Kidney capillary endothelial cell (primary cell): ENCODE results near the gene SMOC1.
A peak's percentile ranks its signal among the peaks of the same experiment; 100 is the strongest.

Experiments
- DNase-seq: peaks from one replicate; pipeline ENCODE4 v3.0.0-alpha.2; 2018; ENCODE audit warnings: low spot score

Gene SMOC1

DNA sequence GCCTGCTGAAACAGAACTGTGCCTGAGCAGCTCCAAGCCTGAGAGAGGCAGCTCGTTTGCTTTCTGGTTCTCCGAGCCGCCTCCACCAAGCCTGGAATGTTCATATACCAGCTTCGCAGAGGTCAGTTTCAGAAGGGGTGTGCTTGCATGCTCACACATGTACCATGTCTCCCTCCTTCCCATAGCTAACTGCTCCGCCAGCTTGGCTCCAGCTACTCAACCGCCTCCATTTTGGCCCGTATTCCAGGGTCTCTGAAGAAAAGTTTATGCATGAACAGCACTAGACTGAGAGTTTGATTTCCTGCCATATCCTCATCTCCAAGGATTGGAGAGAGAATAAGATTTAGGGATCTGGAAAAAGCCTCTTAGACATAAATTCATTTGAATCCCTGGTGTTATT is 103.7 kb downstream of the SMOC1 start:
- DNase-seq, result no peak

DNA sequence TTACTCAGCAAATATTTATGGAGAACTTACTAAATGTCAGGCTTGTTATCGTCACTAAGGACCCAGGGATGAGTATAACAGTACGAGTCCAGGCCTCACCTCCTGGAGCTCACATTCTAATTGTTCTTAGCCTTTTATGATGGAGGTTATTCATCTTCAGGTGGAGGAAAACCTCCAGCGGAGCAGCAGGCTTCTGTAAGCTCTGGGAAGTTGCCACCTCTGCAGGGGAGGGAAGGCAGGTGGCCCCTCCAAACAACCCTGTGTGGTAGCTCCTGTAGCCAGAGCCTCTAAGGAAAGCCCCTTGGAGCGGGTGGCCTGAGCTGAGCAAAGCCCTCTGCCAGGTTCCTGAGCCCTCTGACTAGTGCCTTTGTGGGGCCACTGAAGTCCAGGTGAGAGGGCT is 104.1 kb downstream of the SMOC1 start:
- no peak for DNase-seq

DNA sequence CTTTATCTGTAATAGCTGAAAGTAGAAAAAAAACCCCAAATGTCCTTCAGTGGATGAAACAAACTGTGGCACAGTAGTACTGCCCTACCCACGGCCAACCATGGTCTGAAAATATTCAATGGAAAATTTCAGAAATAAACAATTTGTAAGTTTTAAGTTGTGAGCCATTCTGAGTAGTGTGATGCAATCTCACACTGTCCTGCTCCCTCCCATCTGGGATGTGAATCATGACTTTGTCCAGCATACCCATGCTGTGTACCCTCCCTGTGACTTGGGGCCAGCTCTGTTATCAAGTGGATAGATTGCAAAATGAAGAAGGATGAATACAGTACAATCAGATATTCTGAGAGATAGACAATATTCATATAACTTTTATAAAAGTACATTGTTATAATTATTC is 106.2 kb downstream of the SMOC1 start:
- DNase-seq, result no peak

DNA sequence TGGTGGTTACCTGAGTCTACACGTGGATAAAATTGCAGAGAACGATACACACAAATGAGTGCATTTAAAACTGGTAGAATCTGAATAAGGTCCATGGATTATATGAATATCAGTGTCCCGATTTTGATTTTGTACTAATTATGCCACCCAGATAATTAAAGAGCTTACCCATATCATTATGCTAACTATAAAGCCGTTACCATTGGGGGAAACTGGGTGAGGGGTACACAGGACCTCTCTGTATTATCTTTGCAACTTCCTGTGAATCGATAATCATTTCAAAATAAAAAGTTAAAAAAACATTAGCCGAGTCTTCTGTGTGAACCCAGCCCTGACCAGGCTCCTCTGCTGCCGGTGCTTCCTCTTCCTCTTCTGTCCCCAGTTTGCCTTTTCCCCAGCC is 107.1 kb downstream of the SMOC1 start:
- no peak for DNase-seq

DNA sequence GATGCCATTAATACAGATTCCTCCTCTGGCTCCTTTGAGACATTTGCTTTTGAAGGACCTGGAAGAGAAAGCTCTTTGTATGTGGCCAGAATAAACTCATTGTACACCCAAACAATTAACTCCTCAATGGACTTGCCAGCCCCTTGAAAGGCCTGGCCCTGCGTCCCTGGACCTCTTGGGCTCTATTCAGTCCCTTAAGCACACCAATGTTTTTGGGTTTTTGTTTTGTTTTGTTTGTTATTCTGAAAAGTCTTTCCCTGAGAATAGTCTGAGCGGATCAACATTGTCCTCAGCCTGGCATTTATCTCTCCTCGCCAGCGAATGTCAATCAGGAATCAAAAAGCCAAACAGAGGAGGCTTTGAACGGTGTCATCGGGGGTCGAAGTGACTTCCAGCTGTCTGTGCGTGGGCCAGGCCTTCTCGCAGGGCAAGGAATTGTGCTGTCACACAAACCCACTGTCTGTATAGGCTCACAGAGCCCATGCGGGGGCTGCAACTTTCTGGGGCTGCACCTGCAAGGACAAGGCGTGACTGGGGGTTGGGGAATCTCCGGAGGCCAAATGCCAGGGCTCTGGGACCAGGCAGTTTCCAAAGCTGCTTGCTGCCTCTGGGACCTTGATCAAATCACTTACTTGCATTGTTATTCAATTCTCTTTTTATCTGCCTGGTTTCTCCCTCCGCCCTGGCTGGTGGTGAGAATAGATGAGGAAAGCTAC is 108.3 kb downstream of the SMOC1 start:
- DNase-seq, result no peak

DNA sequence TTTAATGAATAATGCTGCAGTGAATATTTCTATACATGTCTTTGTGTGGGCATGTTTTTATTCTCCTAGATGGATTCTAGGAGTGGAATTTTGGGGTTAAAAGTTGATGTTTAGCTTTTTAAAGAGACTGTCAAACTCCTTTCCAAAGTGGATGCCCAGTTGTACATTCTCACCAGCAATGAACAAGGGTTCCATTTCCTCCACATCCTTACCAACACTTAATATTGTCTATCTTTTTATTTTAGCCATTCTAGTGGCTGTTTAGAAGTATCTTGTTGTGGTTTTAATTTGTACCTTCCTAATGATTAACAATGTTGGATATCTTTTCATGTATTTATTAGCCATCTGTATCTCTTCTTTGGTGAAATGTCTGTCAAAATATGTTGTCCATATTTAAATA is 109.8 kb downstream of the SMOC1 start:
- no peak for DNase-seq

DNA sequence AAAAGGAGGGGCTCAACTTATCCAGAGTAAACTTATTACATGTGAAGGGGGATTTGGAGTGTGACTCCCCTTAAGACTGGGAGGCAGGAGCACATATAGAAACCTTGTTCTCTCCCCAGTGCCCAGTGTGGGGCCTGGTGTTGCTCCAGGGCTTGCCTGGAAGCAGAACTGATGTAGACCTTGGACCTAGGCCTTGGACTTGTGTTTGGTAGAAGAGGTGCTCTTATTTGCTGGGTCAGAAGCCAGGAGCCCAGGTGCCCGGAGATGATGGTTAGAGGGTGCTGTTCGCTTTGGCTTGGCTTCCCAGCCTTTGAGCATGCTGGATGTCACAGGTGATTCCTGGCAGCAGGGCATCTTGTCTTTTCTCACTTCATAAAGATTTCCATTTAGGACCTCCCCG is 110.4 kb downstream of the SMOC1 start:
- DNase-seq, result no peak

DNA sequence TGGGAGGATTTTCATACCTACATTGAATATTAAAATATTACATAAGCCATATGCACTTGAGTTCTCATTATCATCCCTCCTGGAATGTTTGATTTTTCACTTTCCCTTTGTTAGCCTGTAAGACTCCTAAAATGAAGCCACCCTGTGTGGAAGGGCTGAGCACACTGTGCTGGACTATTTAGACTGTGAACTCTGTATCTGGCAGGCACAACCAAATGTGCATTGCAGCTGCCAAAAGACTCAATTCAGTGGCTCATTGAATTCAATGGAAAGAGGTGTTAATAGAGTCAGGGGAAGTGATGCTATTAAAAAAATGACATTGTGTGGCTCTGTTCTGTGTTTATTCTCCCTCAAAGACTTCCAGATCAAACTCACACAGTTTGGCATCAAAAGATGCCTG is 111.1 kb downstream of the SMOC1 start:
- no peak for DNase-seq

DNA sequence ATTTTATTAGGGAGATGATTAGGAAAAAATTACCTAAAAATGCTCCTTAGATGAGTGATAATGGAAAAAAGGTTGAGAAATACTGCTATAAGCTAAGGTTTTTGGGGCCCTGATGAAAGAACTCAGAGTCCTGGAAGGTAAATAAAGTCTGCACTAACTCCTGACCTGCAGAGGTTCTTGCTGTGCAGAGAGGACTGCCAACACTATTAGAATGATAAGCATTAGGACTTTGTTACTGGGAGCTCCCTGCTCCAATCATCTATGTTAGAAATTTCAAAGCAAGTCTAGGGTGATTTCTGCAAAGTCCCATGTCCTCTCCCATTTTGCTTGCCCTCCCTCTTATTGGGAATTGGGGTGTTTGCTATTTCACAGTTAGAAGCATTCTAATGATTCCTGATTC is 112.2 kb downstream of the SMOC1 start:
- DNase-seq, result no peak

DNA sequence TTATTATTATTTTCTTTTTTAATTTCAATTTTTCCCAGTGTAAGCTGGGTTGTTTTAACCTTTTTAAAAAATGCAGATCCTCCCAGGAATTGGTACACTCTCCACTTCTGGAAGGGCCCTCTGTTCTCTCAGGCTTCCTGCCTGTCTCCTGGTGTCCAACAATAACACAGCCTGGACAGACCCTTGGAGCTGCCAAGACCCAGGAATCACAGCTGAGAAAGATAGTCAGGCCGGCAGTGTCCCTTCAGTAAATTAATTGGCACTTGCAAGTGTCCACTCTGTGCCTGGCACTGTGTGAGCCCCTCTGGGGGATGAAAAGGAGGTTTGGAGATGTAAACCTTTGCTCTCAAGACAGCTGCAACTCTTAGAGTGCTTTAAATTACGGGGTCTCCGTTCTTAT is 113.3 kb downstream of the SMOC1 start:
- DNase-seq, result no peak

DNA sequence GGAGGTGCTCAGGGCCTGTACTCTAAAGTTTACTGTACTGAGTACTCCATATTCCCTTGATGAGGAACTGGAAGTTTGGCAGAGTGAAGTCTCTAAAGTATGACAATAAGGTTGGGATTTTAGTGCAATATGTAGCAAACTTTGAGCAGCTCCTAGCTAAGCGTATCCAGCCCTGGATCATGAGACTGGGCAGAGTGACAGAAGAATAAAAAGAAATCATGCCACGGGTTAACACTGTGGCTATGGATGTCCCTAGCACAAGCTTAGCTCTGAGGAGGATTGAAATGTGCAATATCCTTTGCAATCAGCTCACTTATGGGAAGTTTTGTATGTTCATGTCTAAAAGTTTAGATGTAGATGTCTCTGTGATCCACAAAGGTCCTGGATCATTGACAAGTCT is 114.1 kb downstream of the SMOC1 start:
- DNase-seq, result no peak

DNA sequence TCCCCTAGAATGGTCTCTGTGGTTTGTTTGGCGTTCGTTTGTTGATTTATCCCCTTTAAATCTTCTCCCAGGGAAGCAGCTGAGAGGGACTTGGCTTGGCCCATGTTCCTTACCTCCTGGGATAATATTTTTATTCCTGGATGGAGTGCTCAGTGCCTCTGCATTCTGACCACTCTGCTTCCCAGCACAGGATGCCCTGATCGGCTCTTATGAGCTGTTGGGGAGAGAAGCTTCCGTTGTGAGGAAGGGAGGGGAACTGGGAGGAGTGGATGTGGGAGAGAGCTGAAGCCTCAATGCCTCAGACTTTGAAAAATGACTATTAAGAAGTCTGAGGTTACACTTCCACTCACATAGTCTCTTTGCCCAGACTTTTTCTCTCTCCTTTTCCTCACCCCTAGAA is 114.8 kb downstream of the SMOC1 start:
- DNase-seq, result no peak

DNA sequence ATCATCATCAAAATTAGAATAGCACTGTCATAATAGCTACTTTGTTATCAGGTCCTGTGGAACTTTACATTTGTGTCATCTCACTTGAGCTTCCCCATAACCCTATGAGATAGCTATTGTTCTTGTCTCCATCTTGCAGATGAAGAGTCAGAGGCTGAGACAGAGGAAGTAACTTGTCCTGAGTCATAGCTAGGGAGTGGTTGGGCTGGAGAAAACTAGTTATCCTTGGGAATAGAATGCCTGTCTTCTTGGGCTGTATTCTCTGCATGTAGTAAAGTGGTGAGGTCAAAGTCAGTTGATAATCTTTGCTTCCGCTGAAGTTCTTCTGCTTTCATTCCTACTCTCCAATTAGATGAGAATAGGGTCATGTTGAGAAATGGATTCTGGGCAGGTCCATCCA is 117.0 kb downstream of the SMOC1 start:
- peak; percentile 35 for DNase-seq

DNA sequence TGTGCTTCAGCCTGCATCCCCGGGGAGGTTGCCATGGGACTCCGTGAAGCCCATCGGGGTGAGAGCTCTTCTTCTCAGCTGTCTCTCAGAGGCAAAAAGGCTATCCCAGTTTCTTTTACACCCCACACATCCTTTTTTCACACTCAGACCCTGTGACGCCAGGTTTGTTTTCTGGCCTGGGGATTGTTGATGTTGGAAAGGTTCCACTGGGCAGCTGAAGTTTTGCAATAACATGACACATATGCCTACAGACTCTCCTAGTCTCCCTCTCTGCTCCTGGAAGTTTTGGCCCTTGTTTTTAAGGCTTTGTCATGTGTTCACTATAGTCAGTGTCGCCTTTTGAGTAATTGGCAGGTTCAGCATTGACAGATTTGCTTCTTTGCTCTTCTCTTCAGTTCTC is 118.6 kb downstream of the SMOC1 start:
- DNase-seq, result no peak

DNA sequence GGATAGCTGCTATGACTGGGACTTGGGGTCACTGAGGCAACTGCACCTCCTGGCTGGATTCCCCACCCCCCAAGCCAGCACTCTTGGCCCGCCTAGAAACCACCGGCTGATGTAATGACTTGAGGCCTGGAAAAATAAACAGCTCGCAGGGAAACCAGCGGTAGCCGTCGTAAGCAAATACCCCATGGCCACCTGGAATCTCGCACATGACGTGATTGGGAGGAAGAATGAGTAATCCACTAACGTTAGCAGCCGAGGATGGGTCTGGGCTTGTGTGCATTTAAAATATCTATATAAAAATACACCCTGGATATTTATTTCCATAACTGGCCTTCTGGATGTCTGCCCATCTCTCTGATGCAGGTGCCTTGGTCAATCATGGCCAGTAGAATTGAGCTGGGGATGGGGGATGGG is 120.1 kb downstream of the SMOC1 start:
- DNase-seq, result no peak

DNA sequence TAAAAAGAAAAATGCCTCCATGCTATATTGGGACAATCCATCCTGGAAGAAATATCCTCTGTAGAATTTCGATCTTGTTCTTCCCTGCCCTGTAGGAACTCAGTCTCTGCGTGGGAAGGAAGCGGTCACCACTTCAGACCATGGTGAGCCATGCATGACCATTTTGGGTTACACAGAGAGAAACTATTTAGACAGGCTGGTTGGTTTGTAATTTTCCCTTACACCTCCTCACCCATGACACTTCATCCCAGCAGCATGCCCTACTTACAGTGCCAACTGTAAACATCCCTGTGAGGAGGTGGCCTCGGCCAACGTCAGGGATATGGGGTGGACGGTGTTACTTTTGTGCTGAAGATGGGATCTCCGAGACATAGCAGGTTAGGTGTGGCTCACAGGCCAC is 121.4 kb downstream of the SMOC1 start:
- no peak for DNase-seq

DNA sequence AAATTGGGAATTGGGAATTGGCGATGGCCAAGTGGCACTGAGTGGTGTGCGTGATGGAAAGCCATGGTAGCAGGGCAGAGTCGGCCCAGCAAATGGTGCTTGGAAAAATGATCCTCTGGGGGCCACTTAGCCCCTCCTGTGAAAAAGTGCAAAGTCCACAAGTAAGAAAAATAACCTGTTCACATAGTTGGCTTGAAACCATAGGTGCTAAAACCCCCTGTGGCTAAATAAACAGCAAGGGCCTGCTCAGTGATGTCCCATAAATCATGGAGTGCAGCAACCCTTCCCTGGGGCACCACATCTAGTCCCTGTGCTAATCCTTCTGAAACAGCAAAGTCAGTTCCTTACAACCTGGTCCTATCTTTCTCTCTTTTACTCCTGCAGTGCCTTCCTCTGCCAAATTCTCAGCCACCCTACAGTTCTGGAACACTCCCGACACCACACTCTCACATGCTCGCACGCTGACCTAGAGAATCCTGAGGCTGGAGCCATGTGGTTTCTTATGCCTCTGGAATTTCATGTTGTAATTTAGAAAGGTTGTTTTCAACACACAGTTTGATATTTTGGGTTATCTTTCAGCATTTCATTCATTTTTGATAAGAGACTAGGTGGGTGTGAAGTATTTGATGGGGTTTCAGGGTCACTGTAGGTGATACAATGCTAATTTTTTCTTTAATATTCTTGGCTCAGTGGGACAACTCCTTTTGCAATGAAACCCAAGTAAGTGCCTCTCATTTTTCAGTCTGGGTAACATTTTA is 123.6 kb downstream of the SMOC1 start:
- no peak for DNase-seq

DNA sequence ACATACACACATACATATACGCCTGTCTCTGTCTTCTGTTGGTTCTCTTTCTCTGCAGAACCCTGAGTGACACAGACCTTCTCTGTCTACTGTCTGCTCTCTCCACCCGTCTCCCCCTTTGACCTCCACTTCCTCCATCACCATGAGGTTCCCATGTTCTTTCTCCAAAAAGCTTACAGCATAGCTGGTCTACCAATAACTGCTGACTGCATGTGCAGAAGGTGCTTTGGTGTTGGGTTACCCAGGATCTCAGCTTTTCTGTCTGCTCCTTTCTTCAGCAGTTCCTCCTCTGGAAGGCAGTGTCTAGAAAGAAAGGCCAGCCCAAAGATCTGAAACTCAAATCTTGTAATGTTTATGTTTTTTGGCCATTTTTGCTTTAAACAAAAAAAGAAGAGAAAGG is 125.6 kb downstream of the SMOC1 start:
- no peak for DNase-seq

DNA sequence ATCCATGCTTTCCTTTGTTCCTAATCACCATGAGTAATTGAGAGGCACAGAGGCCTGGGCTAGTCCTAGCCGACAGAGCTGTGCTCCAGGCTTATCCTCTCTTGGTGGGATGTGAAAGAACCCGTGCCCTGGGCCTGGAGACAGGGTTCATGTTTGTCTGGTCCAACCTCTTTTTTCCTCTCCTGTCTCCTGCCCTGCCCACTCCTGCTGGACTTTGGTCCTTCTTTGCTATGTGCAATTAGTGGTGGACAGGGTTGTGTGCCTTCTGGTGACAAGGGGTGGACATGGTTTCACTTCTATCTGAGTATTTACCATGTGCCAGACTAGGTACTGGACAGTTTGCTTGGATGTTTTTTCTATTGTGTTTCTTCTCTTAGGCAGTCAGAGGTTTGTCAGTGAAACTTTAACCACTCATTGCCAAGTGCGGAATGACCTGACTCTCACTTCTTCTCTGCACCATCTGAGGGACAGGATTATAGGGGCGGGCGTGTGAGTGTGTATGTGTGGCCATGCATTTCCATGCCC is 126.1 kb downstream of the SMOC1 start:
- no peak for DNase-seq

DNA sequence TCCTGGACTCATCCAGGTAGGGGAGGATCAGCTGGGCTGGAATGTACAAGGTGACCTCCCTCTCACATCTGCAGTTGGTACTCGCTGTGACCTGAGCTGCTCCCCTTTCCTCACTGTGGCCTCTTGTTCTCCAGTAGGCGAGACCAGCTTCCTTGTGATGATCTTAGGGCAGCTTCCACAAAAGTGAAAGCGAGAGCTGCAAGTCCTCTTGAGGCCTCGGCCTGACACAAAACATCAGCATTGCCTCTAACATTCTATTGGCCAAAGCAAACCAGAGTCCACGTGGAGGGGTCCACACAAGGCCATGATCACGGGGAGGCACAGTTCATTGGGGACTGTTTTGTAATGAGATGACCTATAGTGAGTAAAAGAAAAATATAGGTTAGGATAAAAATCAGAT is 127.5 kb downstream of the SMOC1 start:
- DNase-seq, result no peak

DNA sequence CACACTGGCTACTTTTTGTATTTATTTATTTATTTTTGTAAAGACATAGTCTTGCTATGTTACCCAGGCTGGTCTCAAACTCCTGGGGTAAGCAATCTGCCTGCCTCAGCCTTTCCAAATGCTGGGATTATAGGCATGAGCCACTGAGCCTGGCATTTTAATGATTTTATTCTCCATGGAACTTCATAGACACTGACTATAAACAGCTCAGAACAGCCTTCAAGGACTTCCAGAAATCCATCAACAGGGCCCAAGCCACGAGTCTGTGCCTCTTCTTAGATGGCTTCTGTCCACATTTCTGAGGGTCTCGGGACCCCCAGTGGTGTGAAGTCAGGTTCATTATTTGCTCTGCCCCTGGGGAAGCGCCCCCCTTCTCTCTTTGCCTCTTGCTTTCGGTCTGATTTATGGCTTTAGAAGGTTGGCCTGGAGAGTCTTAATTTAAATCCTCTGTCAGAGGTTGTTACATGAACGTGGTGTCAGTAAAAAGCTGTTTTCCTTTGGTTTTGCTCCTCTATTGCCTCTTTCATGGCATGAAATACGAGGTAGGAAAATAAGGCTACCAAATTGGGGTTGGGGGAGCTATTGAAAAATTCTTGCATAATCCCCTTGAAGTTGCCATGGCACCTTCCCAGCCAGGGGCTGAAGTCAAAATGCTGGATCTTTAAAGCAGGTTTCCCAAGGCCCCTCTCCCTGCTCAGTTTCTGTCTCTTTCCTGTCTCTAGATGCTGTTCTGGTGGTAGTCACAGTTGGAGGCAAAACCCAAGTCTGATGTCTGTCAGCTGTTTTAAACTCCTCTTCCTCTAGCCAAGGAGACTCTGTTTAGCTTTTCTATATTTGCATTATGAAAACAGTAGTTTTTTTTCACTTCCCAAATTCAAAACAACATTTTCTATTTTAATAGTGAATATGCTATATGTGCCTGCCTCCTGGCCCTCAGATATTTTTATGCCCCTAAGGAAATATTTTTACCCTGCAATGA is 129.4 kb downstream of the SMOC1 start:
- no peak for DNase-seq

DNA sequence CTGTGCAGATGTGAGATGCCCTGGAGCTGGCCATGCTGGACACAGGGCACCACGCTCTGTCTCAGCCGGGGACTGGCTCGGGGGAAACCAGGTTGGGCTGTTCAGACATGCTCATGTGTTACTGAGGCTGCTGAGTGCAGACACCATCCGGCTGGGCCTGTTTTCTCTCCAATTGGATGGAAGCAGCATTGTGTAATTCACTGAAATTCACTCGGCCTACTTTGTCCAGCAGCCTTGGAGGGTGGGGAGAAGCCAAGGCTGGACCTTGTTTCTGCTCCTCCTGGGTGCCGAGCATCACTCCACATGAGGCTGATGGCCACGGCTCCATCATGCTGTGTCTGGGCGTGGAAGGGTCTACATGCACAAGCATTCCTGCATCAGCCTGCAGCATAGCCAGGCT is 130.7 kb downstream of the SMOC1 start:
- DNase-seq, result no peak

DNA sequence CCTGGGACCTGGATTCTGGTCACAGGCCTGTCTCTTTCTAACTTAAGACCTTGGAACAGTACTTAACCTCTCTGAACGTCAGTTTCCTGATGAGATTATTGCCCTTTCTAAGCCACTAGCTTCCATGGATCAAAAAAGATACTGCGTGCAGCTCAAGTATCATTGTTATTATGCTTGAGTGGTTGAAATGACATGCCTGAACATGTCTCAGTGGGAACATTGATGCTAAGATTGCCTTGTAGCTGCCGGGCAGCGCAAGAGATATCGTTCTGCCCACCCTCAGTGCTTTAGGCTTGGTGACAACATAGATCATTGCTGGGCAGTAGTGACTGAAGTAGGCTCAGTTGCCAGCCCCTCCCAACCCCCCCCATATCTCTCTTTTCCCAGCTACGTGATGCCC is 131.9 kb downstream of the SMOC1 start:
- no peak for DNase-seq
